ENCODE data around the gene USF1. TPM values are rescaled to one million over a fixed set of nuclear protein-coding genes. Genes with fewer than 3 reads are reported as not detected.
A peak's percentile ranks its signal among the peaks of the same experiment; 100 is the strongest.

Gene USF1
- total RNA-seq, 2 experiments from 2014 or later, result 60.9 to 83.1 TPM

DNA sequence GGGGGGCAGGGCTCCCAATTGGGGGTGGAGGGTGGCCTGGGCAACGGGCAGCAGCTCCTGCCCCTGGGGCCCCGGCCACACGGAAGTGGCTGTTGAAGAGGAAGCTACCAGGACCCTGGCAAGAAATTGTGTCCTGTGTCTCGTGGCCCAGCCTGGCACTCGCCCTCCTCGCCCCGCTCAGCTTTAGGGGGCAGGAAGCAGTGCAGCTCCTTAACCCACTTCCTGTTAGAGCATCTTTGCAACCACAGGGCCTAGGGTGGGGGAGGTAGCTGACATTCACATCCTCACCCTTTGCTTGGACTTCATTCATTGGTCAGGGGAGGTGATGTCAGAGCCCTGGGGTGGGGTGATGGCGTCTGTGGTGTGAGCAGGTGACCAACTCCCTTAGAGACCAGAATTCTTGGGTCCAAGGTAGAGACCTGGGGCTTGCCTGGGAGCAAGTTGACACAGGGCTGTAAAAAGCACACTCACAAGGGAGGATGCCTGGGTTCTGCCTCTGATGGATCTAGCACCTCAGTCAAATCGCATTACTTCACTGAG, 24.0 kb upstream of the USF1 start, which contains the start of gene ARHGAP30:
Gene ARHGAP30 (minus strand): TSS at position 161 of the 540 bp plus-strand sequence. CDS start 267 bp downstream, outside the sequence.
- BruUV-seq (replicated peaks), result no TSS peak
- Histone ChIP-seq H3K36me3 (ENCODE audit: insufficient read depth, low read length) (peaks cover 24% of the 10 kb centered on the region), H3K4me1 (ENCODE audit: insufficient read depth, low read length, poor library complexity, severe bottlenecking) (peaks cover 30% of the 10 kb centered on the region), H3K79me2 (ENCODE audit: insufficient read depth, low read depth, low read length) (peaks cover 45% of the 10 kb centered on the region), H4K20me1 (ENCODE audit: insufficient read depth, low read length) (peaks cover 6% of the 10 kb centered on the region; the same call in 1 of the 2 replicates), H3K4me2 (ENCODE audit: low read length) (peak within 1 kb of the TSS; percentile 99), H3K9me2 (ENCODE audit: insufficient read depth, low read length) (no peaks in the 10 kb centered on the region), H3K27ac (ENCODE audit: low read depth, low read length, poor library complexity, severe bottlenecking) (peak within 1 kb of the TSS; percentile 86), H2AFZ (ENCODE audit: low read length) (peak within 1 kb of the TSS; percentile 80; the same call in 1 of the 2 replicates), H3K4me3 (ENCODE audit: low read depth, low read length, poor library complexity, severe bottlenecking) (peak within 1 kb of the TSS; percentile 96), H3K9me3 (ENCODE audit: low read length) (no peaks in the 10 kb centered on the region)
- CTCF ChIA-PET (ENCODE audit: unreplicated experiment), result interaction anchor here (0.6 to 1.1 kb wide), 3 partner anchors 15 to 37 kb away, joined by 3 to 4 read pairs (median 3); no protein-coding TSS in a partner anchor
- POLR2A ChIA-PET, result interaction anchor here (0.5 to 3.9 kb wide), 14 partner anchors 12 to 133 kb away, joined by 3 to 42 read pairs (median 5); partner anchors contain the start of genes NDUFS2, NIT1, PFDN2 and TSTD1
- intact Hi-C loops (cut with micrococcal nuclease; ENCODE audit: unreplicated experiment), result loop anchor here (2.0 kb wide), 2 partner anchors 49 to 85 kb away; partner anchors contain the start of genes NIT1 and PFDN2
- DNase-seq (ENCODE audit: low spot score), result peak; percentile 97
- TF ChIP-seq EZH2phosphoT487 (IDR thresholded peaks at IDR 0.05; ENCODE audit: borderline replicate concordance, low read depth, low read length), result no peak
- TF ChIP-seq, protein P1, sequence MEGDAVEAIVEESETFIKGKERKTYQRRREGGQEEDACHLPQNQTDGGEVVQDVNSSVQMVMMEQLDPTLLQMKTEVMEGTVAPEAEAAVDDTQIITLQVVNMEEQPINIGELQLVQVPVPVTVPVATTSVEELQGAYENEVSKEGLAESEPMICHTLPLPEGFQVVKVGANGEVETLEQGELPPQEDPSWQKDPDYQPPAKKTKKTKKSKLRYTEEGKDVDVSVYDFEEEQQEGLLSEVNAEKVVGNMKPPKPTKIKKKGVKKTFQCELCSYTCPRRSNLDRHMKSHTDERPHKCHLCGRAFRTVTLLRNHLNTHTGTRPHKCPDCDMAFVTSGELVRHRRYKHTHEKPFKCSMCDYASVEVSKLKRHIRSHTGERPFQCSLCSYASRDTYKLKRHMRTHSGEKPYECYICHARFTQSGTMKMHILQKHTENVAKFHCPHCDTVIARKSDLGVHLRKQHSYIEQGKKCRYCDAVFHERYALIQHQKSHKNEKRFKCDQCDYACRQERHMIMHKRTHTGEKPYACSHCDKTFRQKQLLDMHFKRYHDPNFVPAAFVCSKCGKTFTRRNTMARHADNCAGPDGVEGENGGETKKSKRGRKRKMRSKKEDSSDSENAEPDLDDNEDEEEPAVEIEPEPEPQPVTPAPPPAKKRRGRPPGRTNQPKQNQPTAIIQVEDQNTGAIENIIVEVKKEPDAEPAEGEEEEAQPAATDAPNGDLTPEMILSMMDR (conservative IDR thresholded peaks at IDR 0.05; ENCODE audit: low read length), result no peak

DNA sequence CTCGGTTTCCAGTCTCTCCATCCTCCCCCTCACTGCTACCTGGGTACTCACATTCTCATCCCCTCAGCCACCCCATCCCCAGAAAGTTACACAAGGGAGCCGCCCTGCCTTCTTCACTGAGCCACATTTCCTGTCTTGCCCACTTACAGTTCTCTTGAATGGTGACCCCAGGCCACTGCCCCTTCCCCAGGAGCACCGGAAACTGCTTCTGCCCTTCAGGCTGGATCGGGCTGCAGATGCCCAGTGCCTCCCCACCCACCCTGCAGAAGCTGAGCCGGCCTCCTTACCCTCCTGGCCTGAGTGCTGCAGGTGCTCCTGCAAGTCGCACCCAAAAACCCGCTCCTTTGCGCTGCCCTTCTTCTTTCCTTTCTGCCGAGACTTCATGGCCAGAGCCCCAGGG, 23.5 kb upstream of the USF1 start:
- Histone ChIP-seq H3K4me2 (ENCODE audit: low read length) (peak overlapping the region; percentile 99), H2AFZ (ENCODE audit: low read length) (peak overlapping the region; percentile 80; the same call in 1 of the 2 replicates), H3K27ac (ENCODE audit: low read depth, low read length, poor library complexity, severe bottlenecking) (peak overlapping the region; percentile 86), H3K9me3 (ENCODE audit: low read length) (no peaks in the 10 kb centered on the region), H3K79me2 (ENCODE audit: insufficient read depth, low read depth, low read length) (peaks cover 48% of the 10 kb centered on the region), H3K36me3 (ENCODE audit: insufficient read depth, low read length) (peaks cover 27% of the 10 kb centered on the region), H4K20me1 (ENCODE audit: insufficient read depth, low read length) (peaks cover 6% of the 10 kb centered on the region; the same call in 1 of the 2 replicates), H3K4me3 (ENCODE audit: low read depth, low read length, poor library complexity, severe bottlenecking) (peak overlapping the region; percentile 96), H3K4me1 (ENCODE audit: insufficient read depth, low read length, poor library complexity, severe bottlenecking) (peaks cover 30% of the 10 kb centered on the region), H3K9me2 (ENCODE audit: insufficient read depth, low read length) (no peaks in the 10 kb centered on the region)
- peak; percentile 41 for DNase-seq (ENCODE audit: low spot score)
- intact Hi-C loops (cut with micrococcal nuclease; ENCODE audit: unreplicated experiment), result loop anchor here (2.0 kb wide), 2 partner anchors 50 to 86 kb away; partner anchors contain the start of genes NIT1 and PFDN2
- ChIA-PET CTCF (ENCODE audit: unreplicated experiment) (interaction anchor here (0.6 to 1.1 kb wide), 3 partner anchors 14 to 38 kb away, joined by 3 to 4 read pairs (median 3); no protein-coding TSS in a partner anchor), POLR2A (interaction anchor here (0.5 to 3.9 kb wide), 14 partner anchors 9 to 133 kb away, joined by 3 to 42 read pairs (median 5); partner anchors contain the start of genes NDUFS2, NIT1, PFDN2 and TSTD1)
- TF ChIP-seq EZH2phosphoT487 (IDR thresholded peaks at IDR 0.05; ENCODE audit: borderline replicate concordance, low read depth, low read length), result no peak
- TF ChIP-seq, protein P1 (conservative IDR thresholded peaks at IDR 0.05; ENCODE audit: low read length), result no peak
- no TSS peak for BruUV-seq (replicated peaks)
